SK-N-MC (cell line): ENCODE measurements around the gene RASA1.

ENCODE experiments used
- EZH2 ChIP-seq: fragments of 200-600 bp; sonication (generic); IDR thresholded peaks from one replicate; pipeline ENCODE4 v1.6.1; 2017; ENCODE audit warnings: antibody characterized with exemption
- FOXP2 ChIP-seq: optimal IDR thresholded peaks from 2 replicates; pipeline ENCODE3; 2011; ENCODE audit warnings: mild to moderate bottlenecking, moderate library complexity; ENCODE audit not compliant: insufficient read depth; ENCODE audit errors: extremely low read length, control extremely low read depth
- POLR2AphosphoS5 ChIP-seq: IDR thresholded peaks from 2 replicates; pipeline ENCODE4 v1.6.1; 2012; ENCODE audit warnings: mild to moderate bottlenecking, low read depth, low read length, borderline replicate concordance

- TF ChIP-seq POLR2AphosphoS5 (no peak), EZH2 (no peak), FOXP2 (no peak)
These were observed 45.5 kb downstream of the RASA1 start for GRCh38 chr5:87313216-87313615.
